Cardiac septum (tissue), 1 donor: ENCODE results near the gene OR52L1. TPM values are rescaled to one million over a fixed set of nuclear protein-coding genes. Genes with fewer than 3 reads are reported as not detected.

ENCODE experiments used
- DNase-seq: peaks from one replicate; pipeline ENCODE4 v3.0.0-alpha.2; 2020; ENCODE audit warnings: low spot score
- intact Hi-C: fragments of 100-400 bp; cut with DNase I; formaldehyde crosslinking; loops from one replicate; pipeline ENCODE4 v1.14.0; 2022
- total RNA-seq: library from RNA; stranded (reverse); fragmentation: NEBNext Ultra II Directional; extraction: Animal tissue kit (Norgen Biotek cat#: 25700); gene quantifications from one replicate; pipeline ENCODE4 v1.2.1, GENCODE V29; 2021
- donor health status: DM: no; HTN: no; CAD: no.

Gene OR52L1
- total RNA-seq, 1 donor from 2014 or later = not detected

- intact Hi-C loops = no loop called here
These were observed 31.2 kb downstream of the OR52L1 start for GRCh38 chr11:5955586-5955985.

GRCh38 chr11:5941951-5942350, 44.8 kb downstream of the OR52L1 start, which contains the start of gene OR56A3:
OR56A3 (plus strand) TSS chr11:5942251; CDS start chr11:5947347, 5,096 bp downstream.
- intact Hi-C loops = no loop called here

More at GRCh38 chr11:5955586-5955985, 31.2 kb downstream of the OR52L1 start:
- no peak for DNase-seq

GRCh38 chr11:5940748-5941147, 46.0 kb downstream of the OR52L1 start:
- DNase-seq = no peak
- intact Hi-C loops = no loop called here

More at GRCh38 chr11:5941951-5942350, 44.8 kb downstream of the OR52L1 start, which contains the start of gene OR56A3:
- DNase-seq = no peak

- DNase-seq = no peak
- intact Hi-C loops = no loop called here
These were observed 48.2 kb downstream of the OR52L1 start for GRCh38 chr11:5938603-5938965.

GRCh38 chr11:5937868-5938602, 48.8 kb downstream of the OR52L1 start:
- DNase-seq = no peak
- intact Hi-C loops = no loop called here

Other genes starting within 250 kb of the OR52L1 start
- gene OR52N4, start 232.7 kb downstream of the OR52L1 start, total RNA-seq = not detected
- gene OR52N5, start 203.6 kb downstream of the OR52L1 start, total RNA-seq = not detected
- gene OR52N1, start 195.7 kb downstream of the OR52L1 start, total RNA-seq = not detected
- not detected for gene OR52N2, start 178.1 kb downstream of the OR52L1 start, total RNA-seq
- not detected for gene OR52E6, start 145.1 kb downstream of the OR52L1 start, total RNA-seq
- gene OR52E8, start 129.3 kb downstream of the OR52L1 start, total RNA-seq = not detected
- not detected for gene OR52E4, start 106.4 kb downstream of the OR52L1 start, total RNA-seq
- not detected for gene OR52E5, start 93.8 kb downstream of the OR52L1 start, total RNA-seq
- not detected for gene OR56A3, start 44.7 kb downstream of the OR52L1 start, total RNA-seq
- gene OR56A5, start 18.5 kb downstream of the OR52L1 start, total RNA-seq = not detected
- not detected for gene OR56A4, start 20.0 kb upstream of the OR52L1 start, total RNA-seq
- gene OR56A1, start 43.8 kb upstream of the OR52L1 start, total RNA-seq = not detected
- gene OR56B4, start 120.7 kb upstream of the OR52L1 start, total RNA-seq = not detected
- gene OR52B2, start 183.3 kb upstream of the OR52L1 start, total RNA-seq = not detected
- not detected for gene OR52W1, start 212.2 kb upstream of the OR52L1 start, total RNA-seq
- not detected for gene C11orf42, start 218.6 kb upstream of the OR52L1 start, total RNA-seq
- gene FHIP1B, start 247.7 kb upstream of the OR52L1 start, total RNA-seq = 19.7 TPM